B cell (primary cell): ENCODE results near the gene RET.

ENCODE experiments used
- CTCF ChIP-seq: fragments of 200-600 bp; IDR thresholded peaks from one replicate; pipeline ENCODE4 v1.8.0; 2022; ENCODE audit warnings: antibody characterized with exemption, mild to moderate bottlenecking
- EZH2 ChIP-seq: IDR thresholded peaks from 2 replicates; pipeline ENCODE4 v1.6.1; 2012; ENCODE audit warnings: borderline replicate concordance, low read depth, mild to moderate bottlenecking, moderate library complexity, low read length; ENCODE audit not compliant: insufficient read depth, poor library complexity, severe bottlenecking

GRCh38 chr10:43044961-43045621, 31.8 kb upstream of the RET start:
- TF ChIP-seq CTCF (no peak), EZH2 (no peak)
